Measurements from ENCODE around the gene AMZ1.
"Not testable (repeated sequence)": the region's sequence is repeated elsewhere in the genome, so short reads cannot be mapped to it uniquely, and the experiment has no call there.

Gene AMZ1

DNA sequence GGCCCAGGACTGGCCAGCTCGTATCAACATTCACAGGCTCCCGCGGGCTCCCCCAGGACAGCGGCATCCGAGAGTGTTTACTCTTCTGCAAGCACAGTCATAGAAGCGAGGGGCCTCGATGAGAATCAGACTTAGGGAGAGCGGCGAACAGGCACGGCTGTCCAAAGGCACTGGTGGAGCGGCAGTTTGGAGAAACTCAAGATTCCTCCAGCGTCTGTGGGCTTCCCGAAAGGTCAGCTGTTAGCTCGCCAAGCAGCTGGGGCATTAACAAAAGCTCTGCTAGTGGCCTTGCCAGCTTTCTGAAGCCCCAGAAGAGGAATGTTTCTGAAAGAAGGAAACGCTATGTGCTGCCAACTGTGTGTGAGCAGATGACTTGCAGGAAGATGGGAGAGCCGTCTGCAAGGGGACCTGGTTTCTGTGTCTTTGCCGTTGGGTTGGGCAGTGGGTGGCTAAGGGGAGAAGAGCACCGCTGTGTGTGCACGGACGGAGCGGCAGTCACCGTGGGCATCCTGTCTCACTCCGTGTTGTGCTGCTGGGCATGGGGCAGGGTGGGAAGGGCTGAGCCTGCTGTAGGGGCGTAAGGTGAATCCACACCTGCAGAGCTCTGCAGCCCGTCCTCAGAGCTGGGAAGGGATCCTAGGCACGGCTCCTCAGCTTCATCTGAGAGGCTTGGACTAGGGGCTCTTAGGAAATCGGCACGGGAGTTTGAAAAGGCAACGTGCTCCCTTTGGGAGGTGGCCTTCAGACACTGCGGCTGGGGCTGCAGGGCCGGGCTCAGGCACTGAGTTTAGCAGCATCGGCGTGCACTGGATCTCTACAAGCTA lies 42.1 kb downstream of the AMZ1 start:
- DNase-seq, result no peak

DNA sequence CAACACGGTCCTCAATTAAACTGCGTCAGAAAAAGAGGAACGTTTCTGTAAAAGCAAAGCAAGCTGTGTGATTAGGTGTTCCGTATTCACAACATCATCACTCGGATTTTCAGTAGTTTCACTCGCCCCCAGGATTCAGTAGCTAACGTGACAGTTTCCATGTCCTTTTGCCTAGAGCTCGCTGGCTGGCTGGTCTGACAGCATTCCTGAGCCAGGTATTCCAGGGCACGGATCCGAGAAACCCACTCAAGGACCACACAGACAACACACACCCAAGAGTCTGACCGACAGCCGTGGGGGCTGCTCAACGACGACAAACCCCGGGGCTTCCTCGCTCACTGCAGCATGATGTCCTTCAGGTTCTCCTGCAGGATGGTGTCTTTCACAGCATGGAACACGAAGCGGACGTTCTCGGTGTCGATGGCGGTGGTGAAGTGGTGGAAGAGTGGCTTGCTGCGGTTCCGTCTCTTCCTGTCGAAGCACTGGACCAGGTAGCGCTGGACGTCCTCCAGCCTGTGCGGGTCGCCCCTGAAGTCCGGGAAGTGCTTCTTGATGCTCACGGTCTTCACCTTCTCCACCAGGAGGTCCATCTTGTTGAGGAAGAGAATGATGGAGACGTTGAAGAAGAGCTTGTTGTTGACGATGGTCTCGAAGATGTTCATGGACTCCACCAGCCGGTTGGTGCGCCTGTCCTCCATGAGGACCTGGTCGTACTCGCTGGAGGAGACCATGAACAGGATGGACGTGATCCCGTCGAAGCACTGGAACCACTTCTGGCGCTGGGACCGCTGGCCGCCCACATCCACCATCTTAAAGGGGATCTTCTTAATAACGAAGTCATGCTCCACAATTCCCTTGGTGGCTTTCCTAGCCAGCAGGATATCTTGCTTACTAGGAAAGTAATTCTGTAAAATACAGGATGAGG lies 43.1 kb downstream of the AMZ1 start:
- no peak for DNase-seq

DNA sequence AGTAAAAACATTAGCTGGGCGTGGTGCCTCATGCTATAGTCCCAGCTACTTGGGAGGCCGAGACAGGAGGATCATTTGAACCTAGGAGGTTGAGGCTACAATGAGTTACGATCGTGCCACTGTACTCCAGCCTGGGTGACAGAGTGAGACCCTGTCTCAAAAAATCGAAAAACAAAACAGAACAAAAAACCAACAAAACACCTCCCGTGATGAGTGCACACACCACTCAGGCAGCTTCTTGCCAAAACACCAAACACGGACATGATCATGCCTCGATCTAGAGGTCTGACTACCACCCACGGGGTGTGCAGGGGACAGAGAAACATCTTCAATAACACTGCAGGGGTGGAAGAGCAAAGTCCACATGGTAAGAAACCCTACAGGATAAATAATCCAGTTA lies 44.4 kb downstream of the AMZ1 start:
- DNase-seq, result no peak

DNA sequence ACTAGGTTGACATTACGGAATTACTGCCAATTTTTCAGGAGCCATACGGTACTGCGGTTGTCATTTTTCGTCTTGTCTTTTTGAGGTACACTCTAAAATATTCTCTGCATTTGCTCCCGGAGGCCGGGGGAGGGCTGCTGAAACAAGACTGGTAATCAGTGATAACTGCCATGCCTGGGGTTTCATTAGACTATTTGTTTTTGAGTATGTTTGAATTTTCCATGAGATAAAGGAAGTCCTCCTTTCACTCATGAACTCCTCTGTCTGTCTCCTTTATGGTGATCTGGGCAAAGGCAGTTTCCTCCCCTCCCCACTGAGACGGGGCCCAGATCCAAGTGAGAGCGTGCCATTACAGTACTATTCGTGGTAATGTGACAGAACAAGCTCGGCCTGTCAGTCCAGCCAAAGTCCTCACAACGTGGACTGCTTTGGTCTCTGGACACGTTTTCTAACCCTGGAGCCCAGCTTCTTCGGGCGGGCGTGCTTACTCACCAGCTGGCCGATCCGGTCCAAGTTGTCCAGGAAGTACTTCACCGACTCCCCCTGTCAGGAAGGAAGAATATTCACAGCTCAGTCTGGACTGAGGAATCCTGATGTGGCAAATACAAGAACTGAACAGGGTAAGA lies 45.1 kb downstream of the AMZ1 start:
- no peak for DNase-seq

DNA sequence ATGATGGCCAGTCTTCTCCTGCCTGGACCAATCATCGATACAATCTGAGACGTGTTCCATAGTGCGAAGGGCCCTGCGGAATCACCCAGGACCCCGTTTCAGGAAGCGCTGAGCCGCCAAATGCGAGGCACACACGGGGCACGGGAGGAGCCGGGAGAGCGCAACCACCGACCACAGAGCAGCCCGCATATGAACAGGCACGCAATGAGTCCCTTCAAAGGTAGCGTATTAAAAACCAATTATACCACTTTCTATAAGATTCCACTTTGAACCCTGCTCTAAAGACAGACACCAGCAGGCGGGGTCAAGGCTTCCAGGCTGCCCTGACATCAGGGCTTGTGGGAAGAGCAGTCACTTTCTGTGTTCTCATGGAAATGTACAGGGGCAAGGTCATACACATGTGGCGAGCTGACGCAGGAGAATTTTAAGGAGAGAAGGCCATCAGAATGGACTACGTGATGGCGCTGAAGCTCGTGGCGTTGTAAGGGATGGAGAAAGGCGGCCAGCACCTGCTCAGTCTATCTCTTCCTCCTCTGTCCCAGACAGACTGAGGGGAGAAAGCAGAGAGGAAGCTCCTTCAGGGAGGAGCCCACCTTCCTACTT lies 46.2 kb downstream of the AMZ1 start:
- no peak for DNase-seq

DNA sequence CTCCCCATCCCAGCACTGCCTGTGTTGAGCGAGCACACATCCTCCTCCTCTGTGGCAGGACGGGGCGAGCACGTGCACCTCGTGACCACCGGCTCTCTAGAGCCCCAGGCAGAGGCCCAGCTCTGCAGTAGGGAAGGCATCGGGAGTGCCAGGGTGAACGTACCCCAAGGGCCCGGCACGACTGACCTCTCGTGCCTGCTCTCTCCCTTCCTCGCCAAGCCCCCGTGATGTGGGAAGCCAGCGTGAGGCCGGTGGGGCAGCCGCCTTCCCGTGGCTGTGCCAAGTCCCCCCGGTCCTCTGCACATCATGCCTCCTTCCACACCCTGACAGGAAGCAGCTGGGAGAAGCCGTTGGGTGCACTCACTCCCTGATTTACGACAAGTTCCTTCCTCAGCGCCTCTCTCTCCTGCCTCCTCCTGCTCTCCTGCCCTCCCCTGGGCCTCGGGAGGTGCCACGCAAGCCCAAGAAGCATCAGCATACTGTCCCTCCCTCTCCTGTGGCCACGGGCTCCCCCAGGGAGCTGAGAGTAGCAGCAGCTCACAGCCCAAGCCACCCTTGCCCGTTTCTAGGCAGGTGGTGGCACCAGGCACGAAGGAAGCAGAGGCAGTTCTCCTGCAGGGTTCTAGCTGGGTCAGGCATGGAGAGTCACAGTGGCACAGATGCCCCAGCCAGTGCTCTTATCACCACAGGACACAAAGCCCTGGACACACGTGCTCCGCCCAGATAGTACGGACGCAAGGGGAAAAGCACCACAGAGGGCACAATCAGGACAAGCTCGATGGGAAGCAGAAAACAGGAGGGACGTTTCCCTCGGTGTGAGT lies 47.0 kb downstream of the AMZ1 start:
- DNase-seq, result peak in 1 of 2 donors; percentile 24

DNA sequence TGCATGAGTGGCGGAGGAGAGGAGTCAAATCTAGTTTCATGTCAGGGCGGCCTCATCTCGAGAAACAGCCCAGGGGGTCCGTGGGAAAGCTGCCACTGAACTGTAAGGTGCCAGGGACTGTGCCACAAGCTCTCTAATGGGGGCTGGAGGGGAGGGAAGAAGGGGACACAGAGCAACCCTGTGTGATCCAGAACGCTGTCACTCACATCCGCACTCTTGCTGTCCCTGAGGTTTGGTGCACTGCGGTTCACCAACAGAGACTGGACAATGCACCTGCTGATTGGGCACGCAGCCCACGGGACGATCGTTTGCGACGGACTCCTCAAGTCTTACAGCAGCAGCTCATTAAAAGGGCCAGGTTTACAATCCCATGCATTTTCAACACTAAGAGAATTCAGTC lies 47.7 kb downstream of the AMZ1 start:
- no peak for DNase-seq

DNA sequence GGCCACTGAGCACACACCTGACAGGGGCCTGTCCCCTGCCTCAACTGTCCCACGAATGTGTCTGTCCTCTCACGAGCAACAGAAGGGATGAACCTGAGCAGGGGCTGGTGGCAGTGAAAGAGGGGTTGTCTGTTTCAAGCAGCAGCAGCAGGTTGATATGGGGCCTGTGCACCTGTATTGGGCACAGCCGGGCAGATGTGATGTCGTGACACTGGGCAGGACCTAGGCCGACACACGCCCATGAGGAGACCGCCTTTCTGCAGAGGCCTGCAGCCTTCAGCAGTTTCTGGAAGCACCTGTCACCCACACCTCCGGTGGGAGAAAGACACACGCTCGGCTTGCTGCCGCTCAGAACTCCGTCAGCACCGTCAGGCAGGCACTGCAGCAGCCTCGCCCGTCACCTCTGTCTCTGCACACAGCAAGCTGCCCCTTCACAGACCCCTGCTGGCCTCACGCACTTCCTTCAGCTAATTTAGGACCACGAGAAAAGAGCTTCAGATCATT lies 48.5 kb downstream of the AMZ1 start:
- DNase-seq, result no peak

DNA sequence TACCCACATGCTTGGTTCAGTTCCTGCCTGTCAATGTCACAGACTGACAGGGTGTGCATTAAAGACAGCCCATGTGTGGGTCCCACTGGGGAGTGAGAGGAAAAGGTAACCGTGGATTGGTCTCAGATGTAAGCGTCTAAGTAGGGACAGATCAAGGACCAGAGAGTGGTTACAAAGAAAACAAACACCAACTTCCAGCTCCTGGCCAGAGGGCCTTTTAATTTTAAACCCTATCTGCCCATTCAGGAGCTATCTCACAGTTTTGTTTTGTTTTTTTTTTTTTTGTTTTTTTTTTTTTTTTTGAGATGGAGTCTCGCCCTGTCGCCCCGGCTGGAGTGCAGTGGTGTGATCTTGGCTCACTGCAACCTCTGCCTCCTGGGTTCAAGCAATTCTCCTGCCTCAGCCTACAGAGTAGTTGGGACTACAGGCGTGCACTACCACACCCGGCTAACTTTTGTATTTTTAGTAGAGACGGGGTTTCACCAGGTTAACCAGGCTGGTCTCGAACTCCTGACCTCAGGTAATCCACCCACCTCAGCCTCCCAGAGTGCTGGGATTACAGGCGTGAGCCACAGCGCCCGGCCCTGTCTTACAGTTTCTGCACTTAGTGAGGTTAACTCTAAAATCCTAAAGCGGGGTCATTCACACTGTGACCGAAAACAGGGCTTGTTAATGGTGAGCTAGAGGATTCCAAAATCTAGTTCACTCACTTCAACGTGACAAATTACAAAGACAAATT lies 49.2 kb downstream of the AMZ1 start:
- not testable (repeated sequence) for DNase-seq

DNA sequence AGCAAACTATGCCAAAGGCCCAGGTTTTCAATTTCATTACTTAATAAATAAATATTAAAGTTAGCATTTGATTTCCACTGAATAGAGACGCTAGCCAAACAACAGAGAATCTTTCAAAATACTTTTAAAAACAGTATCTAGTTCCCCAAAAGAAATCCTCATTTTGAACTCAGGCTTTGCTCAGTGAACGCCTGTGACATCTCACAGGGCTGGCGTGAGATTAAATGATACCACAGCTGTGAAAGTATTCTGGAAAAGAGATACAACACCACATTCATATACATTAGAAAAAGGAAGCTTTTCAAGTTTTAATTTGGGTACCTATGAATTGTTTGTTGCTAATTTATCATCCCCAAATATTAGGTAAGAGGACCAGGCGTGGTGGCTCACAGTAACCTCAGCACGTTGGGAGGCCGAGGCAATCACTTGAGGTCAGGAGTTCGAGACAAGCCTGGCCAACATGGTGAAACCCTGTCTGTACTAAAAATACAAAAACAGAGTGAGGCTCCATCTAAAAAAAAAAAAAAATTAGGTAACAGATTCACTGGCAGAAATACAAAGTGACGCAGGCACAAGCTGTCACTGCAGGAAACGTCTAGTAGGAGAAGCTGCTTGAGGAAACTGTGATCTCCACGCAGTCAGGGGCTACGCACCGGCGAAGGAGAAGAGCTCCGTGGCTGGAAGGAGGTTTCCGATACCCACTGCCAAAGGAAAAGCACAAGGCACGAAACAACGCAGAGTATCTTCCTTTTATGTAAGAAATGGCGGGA lies 50.0 kb downstream of the AMZ1 start:
- no peak for DNase-seq

DNA sequence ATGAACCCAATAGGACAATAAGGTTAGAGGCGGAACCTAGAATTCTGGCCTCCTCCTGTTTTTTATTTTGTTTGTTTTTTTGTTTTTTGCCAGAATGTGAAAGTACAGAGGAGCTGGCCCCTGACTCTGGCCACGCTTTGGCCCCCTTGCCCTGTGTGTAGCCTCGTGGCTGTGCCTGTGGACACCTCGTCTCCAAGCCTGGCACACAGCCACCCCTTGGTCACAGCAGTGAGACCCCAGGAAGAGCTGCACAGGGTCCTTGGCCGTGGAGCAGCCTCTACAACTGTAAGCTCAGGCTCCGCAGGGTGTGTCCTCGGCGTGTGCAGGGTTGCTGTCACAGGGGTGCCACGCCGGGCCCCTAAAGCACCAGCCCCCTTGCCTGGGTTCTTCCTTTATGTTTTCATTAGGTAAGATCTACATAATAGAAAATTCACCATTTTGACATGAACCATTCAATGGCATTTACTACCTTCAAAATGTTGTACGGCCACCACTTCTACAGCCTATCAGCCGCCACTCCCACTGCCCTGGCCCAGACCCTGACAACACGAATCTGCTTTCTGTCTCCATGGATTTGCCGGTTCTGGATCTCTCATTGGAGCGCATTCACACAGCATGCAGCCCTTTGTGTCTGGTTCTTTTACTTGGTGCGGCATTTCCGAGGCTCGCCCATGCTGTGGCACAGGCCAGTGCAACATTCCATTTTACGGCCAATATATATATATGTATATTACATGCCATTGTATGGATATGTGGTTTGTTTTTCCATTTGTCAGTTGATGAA lies 51.0 kb downstream of the AMZ1 start:
- no peak for DNase-seq

DNA sequence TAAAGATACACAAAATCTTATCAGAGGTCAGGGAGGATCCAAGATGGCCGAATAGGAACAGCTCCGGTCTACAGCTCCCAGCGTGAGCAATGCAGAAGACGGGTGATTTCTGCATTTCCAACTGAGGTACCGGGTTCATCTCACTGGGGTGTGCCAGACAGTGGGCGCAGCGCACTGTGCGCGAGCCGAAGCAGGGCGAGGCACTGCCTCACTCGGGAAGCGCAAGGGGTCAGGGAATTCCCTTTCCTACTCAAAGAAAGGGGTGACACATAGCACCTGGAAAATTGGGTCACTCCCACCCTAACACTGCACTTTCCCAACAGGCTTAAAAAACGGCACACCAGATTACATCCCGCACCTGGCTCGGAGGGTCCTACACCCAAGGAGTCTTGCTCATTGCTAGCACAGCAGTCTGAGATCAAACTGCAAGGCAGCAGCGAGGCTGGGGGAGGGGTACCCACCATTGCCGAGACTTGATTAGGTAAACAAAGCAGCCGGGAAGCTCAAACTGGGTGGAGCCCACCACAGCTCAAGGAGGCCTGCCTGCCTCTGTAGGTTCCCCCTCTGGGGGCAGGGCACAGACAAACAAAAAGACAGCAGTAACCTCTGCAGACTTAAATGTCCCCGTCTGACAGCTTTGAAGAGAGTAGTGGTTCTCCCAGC lies 55.7 kb downstream of the AMZ1 start:
- DNase-seq, result not testable (repeated sequence)

DNA sequence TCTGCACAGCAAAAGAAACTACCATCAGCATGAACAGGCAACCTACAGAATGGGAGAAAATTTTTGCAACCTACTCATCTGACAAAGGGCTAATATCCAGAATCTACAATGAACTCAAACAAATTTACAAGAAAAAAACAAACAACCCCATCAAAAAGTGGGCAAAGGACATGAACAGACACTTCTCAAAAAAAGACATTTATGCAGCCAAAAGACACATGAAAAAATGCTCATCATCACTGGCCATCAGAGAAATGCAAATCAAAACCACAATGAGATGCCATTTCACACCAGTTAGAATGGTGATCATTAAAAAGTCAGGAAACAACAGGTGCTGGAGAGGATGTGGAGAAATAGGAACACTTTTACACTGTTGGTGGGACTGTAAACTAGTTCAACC lies 60.7 kb downstream of the AMZ1 start:
- not testable (repeated sequence) for DNase-seq

DNA sequence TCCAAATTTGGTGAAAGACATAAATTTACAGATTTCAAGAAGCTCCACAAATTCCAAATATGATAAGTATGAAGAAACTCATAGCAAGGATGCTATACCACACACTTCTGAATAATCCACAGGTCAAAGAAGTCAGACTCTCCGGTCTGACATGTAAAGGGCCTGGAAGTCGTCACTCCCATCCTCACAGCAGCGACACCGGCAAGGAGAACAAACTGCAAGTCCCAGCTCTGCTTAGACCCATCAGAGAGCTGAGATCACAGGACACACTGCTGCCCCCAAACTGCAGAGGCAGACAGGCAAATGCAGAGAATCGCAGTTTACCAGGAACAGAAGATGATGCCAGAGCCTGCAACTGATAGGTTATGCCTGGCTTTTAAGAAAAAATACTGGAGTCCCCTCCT lies 62.0 kb downstream of the AMZ1 start:
- no peak for DNase-seq

DNA sequence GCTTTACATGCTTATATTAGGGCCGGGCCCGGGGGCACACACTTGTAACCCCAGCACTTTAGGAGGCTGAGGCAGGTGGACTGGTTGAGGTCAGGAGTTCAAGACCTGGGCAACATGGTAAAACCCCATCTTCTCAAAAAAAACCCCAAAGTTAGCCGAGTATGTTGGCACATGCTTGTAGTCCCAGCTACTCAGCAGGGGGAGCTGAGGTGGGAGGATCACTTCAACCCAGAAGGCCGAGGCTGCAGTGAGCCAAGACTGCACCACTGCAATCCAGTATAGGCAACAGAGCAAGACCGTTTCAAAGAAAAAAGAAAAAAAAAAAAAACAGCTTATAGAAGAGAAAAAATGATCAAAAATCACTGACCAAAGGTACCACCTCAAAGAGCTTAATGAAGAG lies 63.1 kb downstream of the AMZ1 start:
- no peak for DNase-seq

DNA sequence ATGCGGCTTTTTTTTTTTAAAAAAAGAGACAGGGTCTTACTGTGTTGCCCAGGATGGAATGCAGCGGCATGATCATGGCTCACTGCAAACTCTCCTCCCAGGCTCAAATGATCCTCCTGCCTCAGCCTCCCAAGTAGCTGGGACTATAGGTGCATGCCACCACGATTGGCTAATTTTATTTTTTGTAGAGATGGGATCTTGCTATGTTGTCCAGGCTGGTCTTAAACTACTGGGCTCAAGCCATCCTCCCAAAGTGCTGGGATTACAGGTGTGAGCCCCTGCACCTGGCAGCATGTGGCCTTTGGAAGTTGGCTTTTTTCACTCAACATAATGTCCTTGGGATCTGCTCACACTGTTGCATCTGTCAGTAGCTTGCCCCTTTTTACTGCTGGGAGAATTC lies 65.1 kb downstream of the AMZ1 start:
- DNase-seq, result no peak

DNA sequence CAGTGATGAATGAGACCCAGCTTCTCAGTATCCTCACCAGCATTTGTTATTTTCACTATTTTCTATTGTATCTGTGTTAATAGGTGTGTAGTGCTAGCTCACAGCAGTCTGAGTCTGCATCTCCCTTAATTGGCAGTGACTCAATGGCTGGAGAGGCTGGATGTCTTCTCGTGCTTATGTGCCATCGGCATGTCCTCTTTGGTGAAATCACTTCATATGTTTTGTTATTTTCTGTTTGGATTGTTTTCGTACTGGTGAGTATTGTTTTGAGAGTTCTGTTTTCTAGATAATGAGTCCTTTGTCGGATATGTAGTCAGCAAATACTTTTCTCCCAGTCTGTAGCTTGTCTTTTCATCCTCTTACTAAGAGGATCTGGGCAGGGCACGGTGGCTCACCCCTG lies 66.1 kb downstream of the AMZ1 start:
- DNase-seq, result no peak

DNA sequence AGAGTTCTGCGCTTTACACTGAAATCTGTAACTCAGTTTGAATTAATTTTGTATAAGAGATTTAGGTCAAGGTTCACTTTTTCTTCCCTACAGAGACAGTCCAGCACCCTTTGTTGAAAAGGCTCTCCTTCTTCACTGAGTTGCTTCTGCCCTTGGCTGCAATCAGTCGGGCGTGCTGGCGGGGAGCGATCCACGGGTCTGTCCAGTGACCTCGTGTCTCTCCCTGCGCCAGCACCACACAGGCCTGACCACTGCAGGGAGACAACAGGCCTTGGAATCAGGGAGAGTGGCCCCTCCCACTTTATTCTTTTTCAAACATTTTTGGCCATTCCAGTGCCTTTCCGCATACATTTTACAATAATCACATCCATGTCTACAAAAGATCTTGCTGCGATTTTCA lies 66.9 kb downstream of the AMZ1 start:
- DNase-seq, result no peak

DNA sequence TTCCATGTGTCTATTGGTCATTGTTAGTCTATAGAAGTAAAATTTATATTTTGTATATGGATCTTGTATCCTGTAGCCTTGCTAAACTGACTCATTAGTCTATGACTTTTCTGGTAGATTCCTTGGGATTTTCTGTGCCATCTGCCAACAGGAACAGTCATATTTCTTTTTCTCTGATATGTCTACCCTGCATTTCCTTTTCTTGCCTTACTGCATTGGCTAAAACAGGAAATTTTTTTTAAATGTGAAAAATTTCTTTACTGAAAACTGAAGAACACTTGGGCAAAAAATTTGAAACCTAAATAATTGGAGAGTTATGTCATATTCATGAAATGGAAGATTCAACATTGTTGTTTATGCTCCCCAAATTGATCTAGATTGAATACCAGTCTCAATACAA lies 67.5 kb downstream of the AMZ1 start:
- DNase-seq, result no peak
